ENCODE measurements around the gene BCAT1.
"Not testable (repeated sequence)": the region's sequence is repeated elsewhere in the genome, so short reads cannot be mapped to it uniquely, and the experiment has no call there.

Gene BCAT1

DNA sequence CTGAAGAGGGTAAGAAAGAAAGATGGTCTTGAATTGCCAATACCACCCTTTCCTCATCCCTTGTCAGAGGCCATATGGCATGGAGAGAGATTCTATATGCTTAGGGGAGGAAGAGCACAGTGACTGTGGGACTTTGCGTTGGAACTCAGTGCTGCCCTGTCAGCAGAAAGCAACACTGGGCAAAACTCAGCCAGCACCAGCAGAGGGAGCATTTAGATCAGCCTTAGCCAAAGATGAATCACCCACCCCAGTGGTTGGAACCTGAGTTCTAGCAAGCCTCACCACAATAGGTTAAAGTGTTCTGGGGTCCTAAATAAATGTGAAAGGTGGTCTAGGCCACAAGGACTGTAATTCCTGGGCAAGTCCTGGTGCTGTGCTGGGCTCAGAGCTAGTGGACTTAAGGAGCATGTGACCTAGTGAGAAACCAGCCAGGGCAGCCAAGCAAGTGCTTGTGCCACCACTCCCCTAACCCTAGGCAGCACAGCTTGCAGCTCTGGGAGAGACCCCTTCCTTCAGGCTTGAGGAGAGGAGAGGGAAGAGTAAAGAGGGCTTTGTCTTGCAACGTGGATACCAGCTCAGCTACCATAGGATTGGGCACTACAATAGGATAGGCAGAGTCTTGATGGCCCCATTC, 11.4 kb upstream of the BCAT1 start:
- no peak for DNase-seq (ENCODE audit: low read depth in 2 of 2)

GRCh38 chr12:24956351-24956750, 7.5 kb upstream of the BCAT1 start:
- DNase-seq (ENCODE audit: low read depth in 2 of 2), result not testable (repeated sequence)

DNA sequence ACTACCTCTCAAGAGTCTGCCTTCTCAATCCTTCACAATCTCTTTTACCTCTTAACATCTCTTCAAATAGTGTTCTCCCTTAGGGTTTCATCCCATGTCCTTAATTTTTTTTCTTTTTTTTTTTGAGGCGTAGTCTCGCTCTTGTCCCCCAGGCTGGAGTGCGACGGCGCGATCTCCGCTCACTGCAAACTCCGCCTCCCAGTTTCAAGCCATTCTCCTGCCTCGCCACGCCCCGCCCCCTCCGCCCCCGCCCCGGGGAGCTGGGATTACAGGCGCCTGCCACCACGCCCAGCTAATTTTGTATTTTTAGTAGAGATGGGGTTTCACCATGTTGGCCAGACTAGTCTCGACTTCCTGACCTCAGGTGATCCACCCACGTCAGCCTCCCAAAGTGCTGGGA, 7.0 kb upstream of the BCAT1 start:
- no peak for DNase-seq (ENCODE audit: low read depth in 2 of 2)

GRCh38 chr12:24955389-24955788, 6.5 kb upstream of the BCAT1 start:
- DNase-seq (ENCODE audit: low read depth in 2 of 2), result no peak

DNA sequence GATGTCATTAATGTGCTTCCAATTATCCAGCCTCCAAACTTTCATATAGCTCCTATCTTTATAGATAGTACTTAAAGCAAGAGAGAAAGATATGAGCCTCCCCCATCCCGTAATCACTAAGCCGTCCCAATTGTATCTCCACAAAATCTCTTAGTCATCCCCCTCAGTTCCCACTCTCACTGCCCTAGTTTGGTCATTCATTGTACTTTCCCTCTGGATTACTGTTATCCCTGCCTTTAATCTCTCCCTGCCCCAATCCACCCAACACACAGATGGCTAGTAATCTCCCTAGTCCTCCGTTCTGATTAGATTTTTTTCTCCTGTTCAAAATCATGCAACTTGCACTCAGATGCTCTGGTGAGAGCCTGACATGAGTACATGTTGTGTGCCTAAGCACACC, 5.4 kb upstream of the BCAT1 start:
- no peak for DNase-seq (ENCODE audit: low read depth in 2 of 2)

GRCh38 chr12:24952389-24952788, 3.5 kb upstream of the BCAT1 start:
- no peak for DNase-seq (ENCODE audit: low read depth in 2 of 2)

DNA sequence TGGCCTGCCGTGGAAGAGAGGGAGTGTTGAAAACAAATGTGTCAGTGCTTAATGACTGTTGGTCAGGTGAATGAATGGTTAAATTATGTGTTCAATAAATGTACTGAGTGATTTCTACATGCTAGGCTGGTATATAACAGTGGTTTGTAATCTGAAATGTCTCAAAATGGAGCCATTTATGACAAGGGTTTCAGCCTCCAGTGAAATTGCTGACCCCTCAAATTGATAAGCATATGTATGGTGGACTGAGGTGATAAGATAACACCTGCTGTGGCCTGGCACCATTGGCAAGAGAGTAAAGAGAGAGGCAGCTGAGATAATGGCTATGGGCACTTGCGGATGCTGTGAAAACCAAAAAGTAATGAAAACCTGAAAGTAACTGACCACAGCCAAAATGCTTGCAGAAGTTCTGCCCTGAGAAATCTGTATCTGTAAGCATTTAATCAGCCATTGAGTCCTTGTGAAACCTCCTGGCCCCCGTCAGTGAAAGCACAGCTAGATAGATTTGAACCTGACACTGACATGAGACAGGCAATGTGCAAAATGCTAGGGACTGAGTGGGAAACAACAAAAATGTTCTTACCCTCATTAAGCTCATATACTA, 1.4 kb upstream of the BCAT1 start:
- DNase-seq (ENCODE audit: low read depth in 2 of 2), result no peak

GRCh38 chr12:24948420-24948756, 513 bp downstream of the BCAT1 start:
- no peak for DNase-seq (ENCODE audit: low read depth in 2 of 2)

- no peak for DNase-seq (ENCODE audit: low read depth in 2 of 2)
Observed at GRCh38 chr12:24947541-24948419, 1.1 kb downstream of the BCAT1 start.

- DNase-seq (ENCODE audit: low read depth in 2 of 2), result no peak
Observed at GRCh38 chr12:24945845-24946244, 3.1 kb downstream of the BCAT1 start.

GRCh38 chr12:24945039-24945438, 3.9 kb downstream of the BCAT1 start:
- no peak for DNase-seq (ENCODE audit: low read depth in 2 of 2)

DNA sequence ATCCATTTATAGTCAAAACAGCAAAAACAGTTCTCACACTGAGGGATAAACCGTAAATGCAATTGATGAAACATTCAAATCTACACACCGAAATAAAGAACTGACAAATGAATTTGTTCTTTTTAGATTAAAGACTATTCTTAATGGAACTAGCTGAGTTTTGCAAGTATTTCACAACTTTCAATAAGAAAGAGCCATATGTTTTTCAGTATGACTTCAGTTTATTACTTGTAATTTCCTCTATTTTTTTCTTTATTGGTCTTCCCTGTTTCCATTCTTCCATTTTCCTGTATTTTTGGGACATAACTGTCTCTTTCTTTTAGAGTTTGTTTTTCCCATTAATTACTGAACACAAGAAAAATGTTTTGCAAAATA, 4.3 kb downstream of the BCAT1 start:
- DNase-seq (ENCODE audit: low read depth in 2 of 2), result no peak

DNA sequence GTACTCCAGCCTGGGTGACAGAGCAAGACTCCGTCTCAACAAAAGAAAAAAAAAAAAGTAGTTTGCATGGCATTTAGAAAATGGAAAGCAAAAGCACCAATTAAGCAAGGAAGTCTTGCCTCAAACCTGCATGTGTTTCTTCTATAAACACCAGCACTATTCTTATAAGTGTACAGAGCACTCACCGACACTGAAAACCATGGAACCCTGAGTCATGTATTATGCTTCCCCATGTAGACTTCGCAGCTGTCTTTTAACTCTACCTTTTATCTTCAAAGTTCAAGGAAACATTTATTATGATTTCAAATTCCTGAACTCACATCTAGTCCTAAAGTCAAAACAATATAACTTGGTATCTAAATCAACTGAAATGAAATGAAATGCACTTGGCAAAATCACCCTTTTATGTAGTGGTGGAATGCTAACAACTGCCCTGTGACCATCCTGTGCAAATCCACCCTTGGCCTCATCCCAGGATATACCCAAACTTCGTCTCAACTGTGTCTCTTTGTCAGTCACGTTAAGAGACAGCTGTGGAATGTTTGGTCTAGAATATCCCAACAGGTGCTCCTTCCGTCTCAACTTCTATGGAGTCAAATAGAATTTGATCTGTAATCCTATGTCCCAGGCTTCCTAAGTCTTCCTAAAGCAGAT, 4.8 kb downstream of the BCAT1 start:
- no peak for DNase-seq (ENCODE audit: low read depth in 2 of 2)

GRCh38 chr12:24940157-24940556, 8.7 kb downstream of the BCAT1 start:
- no peak for DNase-seq (ENCODE audit: low read depth in 2 of 2)

GRCh38 chr12:24939551-24939950, 9.3 kb downstream of the BCAT1 start:
- DNase-seq (ENCODE audit: low read depth in 2 of 2), result not testable (repeated sequence)

- DNase-seq (ENCODE audit: low read depth in 2 of 2), result no peak
Observed at GRCh38 chr12:24938341-24938740, 10.6 kb downstream of the BCAT1 start.

GRCh38 chr12:24937553-24938244, 11.2 kb downstream of the BCAT1 start:
- no peak for DNase-seq (ENCODE audit: low read depth in 2 of 2)

DNA sequence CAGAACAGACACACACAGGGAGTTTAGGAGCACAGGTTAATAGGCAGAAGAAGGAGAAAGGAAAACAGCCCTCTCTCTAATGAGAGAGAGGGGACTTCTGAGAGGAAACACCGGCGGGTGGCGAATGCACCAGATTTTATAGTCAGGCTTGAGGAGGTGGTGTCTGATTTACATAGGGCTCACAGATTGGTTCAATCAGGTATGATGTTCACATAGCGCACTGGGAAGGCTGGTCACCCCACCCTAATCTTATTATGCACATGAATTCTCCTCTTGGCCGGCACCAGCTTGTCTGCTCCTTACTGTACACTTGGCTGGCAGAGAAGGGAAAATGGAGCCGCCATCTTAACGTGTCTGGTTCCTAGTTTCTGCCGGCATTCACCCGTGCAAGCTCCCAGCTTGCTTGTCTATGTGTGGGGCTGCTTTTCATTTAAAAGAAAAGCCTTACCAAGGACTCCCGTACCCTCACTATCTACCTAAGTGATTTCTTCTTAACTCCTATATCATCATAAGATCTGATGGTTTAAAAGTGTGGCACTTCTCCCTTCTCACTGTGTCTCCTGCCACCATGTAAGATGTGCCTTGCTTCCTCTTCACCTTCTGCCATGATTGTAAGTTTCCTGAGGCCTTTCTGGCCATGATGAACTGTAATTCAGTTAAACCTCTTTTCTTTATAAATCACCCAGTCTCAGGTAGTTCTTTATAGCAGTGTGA, 15.1 kb downstream of the BCAT1 start:
- DNase-seq (ENCODE audit: low read depth in 2 of 2), result no peak

GRCh38 chr12:24931666-24932405, 17.1 kb downstream of the BCAT1 start:
- DNase-seq (ENCODE audit: low read depth in 2 of 2), result no peak

- no peak for DNase-seq (ENCODE audit: low read depth in 2 of 2)
Observed at GRCh38 chr12:24929953-24930352, 18.9 kb downstream of the BCAT1 start.
